HL-60 (cell line): Measurements from ENCODE around the gene SLC49A4.

Source experiments
- DNase-seq, 2 experiments: peaks; one replicate each; pipeline ENCODE4 v3.0.0-alpha.2; 2010 to 2020; ENCODE audit warnings: low read depth in 1 of 2, low spot score in 1 of 2
- H3K27ac ChIP-seq: fragments of 250-450 bp; sonication (Bioruptor Pico); replicated peaks from 2 replicates; pipeline ENCODE4 v1.5.1; 2020; ENCODE audit warnings: mild to moderate bottlenecking, moderate library complexity
- H3K27me3 ChIP-seq: fragments of 250-450 bp; sonication (Bioruptor Pico); 2 replicates; pipeline ENCODE4 v1.5.1; 2021; ENCODE audit warnings: mild to moderate bottlenecking, moderate library complexity; ENCODE audit not compliant: insufficient read depth, poor library complexity, severe bottlenecking
- H3K4me3 ChIP-seq: replicated peaks from 2 replicates; pipeline ENCODE4 v1.5.1; 2011; ENCODE audit warnings: mild to moderate bottlenecking, control low read depth, low read length; ENCODE audit not compliant: insufficient read depth
- CTCF ChIP-seq: IDR thresholded peaks from one replicate; pipeline ENCODE4 v1.5.1; 2011; ENCODE audit warnings: low read length, control low read depth, inconsistent platforms; ENCODE audit not compliant: insufficient read depth
- GABPA ChIP-seq: IDR thresholded peaks from 2 replicates; pipeline ENCODE4 v1.6.1; 2012; ENCODE audit warnings: low read depth
- POLR2AphosphoS5 ChIP-seq: IDR thresholded peaks from 2 replicates; pipeline ENCODE4 v1.6.1; 2012; ENCODE audit warnings: low read depth
- REST ChIP-seq: IDR thresholded peaks from 2 replicates; pipeline ENCODE4 v1.6.1; 2012; ENCODE audit warnings: low read depth; ENCODE audit not compliant: insufficient replicate concordance
- SPI1 ChIP-seq: IDR thresholded peaks from 2 replicates; pipeline ENCODE4 v1.6.1; 2012; ENCODE audit warnings: low read depth, mild to moderate bottlenecking, borderline replicate concordance

The SLC49A4 gene

GRCh38 chr3:122918576-122919290 is 123.9 kb downstream of the SLC49A4 start:
- Histone ChIP-seq H3K27me3 (peaks cover 18% of the 10 kb centered on the region), H3K4me3 (no peak overlapping the region), H3K27ac (no peak overlapping the region)
- TF ChIP-seq REST, result peak; percentile 90
- TF ChIP-seq CTCF, result no peak
- TF ChIP-seq GABPA, result no peak
- TF ChIP-seq POLR2AphosphoS5, result no peak
- no peak for DNase-seq

- DNase-seq, result no peak
- no peak for TF ChIP-seq POLR2AphosphoS5
- TF ChIP-seq GABPA, result no peak
- TF ChIP-seq SPI1, result no peak
- TF ChIP-seq REST, result no peak
- TF ChIP-seq CTCF, result no peak
- Histone ChIP-seq H3K4me3 (no peak overlapping the region), H3K27me3 (peaks cover 18% of the 10 kb centered on the region), H3K27ac (no peak overlapping the region)
Observed at GRCh38 chr3:122919291-122919610, 124.4 kb downstream of the SLC49A4 start.

DNA sequence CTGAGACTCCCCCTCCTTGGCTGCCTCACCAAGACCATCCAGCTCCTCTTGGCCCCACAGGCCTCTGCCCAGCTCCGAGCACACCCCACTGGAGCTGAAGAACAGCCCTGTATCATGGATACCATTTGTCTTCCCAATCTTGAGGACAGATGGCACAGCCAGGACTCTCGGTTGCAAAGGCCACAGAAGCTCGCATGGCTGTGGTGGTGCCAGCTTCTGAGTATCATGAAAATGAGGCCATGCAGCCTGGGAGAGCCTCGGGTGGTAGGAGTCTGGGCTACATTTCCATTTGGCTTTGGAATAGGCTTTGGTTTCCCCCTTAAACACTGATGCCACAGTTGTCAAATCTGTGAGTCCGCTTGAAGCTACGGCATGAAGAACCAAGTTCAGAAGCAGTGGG is 126.1 kb downstream of the SLC49A4 start:
- Histone ChIP-seq H3K4me3 (no peak overlapping the region), H3K27me3 (peaks cover 21% of the 10 kb centered on the region), H3K27ac (no peak overlapping the region)
- DNase-seq, result no peak
- TF ChIP-seq CTCF (no peak), SPI1 (no peak), REST (no peak), GABPA (no peak), POLR2AphosphoS5 (no peak)
